ENCODE measurements around the gene CELSR1. TPM values are rescaled to one million over a fixed set of nuclear protein-coding genes. Genes with fewer than 3 reads are reported as not detected.

CELSR1 gene
- total and polyA plus RNA-seq, 2 of the 13 experiments (the other 11 are each of a cell fraction or from before 2014, with no cell fraction given) = 0.78 to 1.8 TPM

DNA sequence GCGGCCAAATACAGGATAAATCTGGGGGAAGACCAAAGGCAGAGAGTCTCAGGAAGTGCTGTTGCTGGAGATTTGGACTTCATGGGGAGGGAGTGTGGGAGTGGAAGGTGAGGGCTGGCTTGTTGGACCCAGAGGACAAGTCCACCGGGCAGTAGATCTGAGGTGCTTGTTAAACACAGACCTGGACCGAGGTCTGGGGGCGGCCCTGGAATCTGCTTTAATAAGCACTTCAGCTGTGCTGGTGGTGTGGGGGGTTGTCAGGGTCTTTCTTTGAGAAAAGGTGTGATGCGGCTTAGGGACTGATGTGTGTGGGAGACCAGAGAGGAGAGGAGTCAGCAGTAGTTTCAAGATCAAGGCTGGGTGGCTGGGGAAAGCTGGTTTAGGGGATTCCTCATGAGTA lies 197.5 kb downstream of the CELSR1 start (continued):
- no peak for TF ChIP-seq GTF2F1 (IDR thresholded peaks at IDR 0.05; ENCODE audit: low read length)
- TF ChIP-seq, protein P1, sequence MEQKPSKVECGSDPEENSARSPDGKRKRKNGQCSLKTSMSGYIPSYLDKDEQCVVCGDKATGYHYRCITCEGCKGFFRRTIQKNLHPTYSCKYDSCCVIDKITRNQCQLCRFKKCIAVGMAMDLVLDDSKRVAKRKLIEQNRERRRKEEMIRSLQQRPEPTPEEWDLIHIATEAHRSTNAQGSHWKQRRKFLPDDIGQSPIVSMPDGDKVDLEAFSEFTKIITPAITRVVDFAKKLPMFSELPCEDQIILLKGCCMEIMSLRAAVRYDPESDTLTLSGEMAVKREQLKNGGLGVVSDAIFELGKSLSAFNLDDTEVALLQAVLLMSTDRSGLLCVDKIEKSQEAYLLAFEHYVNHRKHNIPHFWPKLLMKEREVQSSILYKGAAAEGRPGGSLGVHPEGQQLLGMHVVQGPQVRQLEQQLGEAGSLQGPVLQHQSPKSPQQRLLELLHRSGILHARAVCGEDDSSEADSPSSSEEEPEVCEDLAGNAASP (CRISPR knock-in tag; IDR thresholded peaks at IDR 0.05; ENCODE audit: borderline replicate concordance) = no peak
- TF ChIP-seq FOXJ3 (CRISPR knock-in tag; IDR thresholded peaks at IDR 0.05; ENCODE audit: borderline replicate concordance) = no peak

DNA sequence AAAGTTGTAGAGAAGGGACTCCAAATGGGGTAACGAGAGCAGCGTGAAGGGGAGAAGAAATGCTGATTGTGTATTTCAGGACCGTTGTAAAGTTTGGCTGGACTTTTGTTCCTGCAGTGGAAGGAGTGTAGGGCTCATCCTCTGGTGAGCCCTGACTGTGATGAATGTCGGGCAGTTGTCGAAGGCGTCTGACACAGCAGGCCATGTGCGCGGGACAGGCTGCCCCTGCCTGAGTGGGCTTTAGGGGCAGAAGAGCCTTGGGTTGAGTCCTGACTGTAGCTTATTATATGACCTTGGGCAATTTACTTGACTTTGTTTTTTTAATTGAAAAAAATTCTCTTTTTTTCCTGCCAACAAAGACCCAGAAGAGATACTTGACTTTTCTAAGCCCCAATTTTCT lies 198.8 kb downstream of the CELSR1 start:
- Histone ChIP-seq H3K27ac (ENCODE audit: extremely low read length, insufficient read depth, low read length) (no peak overlapping the region), H3K27me3 (ENCODE audit: control insufficient read depth in 1 of 2, insufficient read depth in 2 of 2, low read length in 2 of 2) (no peaks in the 10 kb centered on the region; a peak in 1 of 5 replicates), H3K9ac (ENCODE audit: insufficient read depth, low read depth, low read length) (no peak overlapping the region), H2AFZ (ENCODE audit: low read length) (no peak overlapping the region), H3K4me1 (ENCODE audit: insufficient read depth, low read length) (peaks cover 40% of the 10 kb centered on the region), H4K20me1 (ENCODE audit: insufficient read depth, low read length) (peaks cover 5% of the 10 kb centered on the region; the same call in 1 of the 2 replicates), H3K9me3 (ENCODE audit: low read length) (no peaks in the 10 kb centered on the region), H3K4me3 (replicated peaks in 1 of 3; ENCODE audit: insufficient read depth in 1 of 3, low read depth in 2 of 3, low read length in 3 of 3) (no peak overlapping the region), H3K36me3 (replicated peaks in 1 of 2; ENCODE audit: control insufficient read depth in 1 of 2, insufficient read depth in 2 of 2, low read length in 2 of 2) (peaks cover 23 to 52% of the 10 kb centered on the region in 2 experiments), H3K4me2 (ENCODE audit: low read depth, low read length) (no peak overlapping the region), H3K79me2 (ENCODE audit: insufficient read depth, low read length) (peaks cover 36% of the 10 kb centered on the region)
- ATAC-seq (no peak), DNase-seq (ENCODE audit: low spot score) (no peak), FAIRE-seq (no peak)
- ChIA-PET CTCF (ENCODE audit: low intra/inter-chr PET ratio, low total read pairs) (no interaction called here), POLR2A (no interaction called here)
- in situ Hi-C loops (cut with HindIII; ENCODE audit: extremely low pct_ligation_motif_present, low pct_unique_long_range_greater_than_20kb) = no loop called here
- intact Hi-C loops (cut with micrococcal nuclease; ENCODE audit: unreplicated experiment) = no loop called here
- WGBS (ENCODE audit: low lambda C conversion rate) = 90% methylated on average over 8 of the region's 8 CpGs
- no peak for TF ChIP-seq ZNF781 (CRISPR knock-in tag; IDR thresholded peaks at IDR 0.05; ENCODE audit: borderline replicate concordance, not compliant biosample characterization)
- TF ChIP-seq, protein P2, sequence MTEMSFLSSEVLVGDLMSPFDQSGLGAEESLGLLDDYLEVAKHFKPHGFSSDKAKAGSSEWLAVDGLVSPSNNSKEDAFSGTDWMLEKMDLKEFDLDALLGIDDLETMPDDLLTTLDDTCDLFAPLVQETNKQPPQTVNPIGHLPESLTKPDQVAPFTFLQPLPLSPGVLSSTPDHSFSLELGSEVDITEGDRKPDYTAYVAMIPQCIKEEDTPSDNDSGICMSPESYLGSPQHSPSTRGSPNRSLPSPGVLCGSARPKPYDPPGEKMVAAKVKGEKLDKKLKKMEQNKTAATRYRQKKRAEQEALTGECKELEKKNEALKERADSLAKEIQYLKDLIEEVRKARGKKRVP (CRISPR knock-in tag; IDR thresholded peaks at IDR 0.05) = no peak
- TF ChIP-seq AKAP8 (CRISPR knock-in tag; IDR thresholded peaks at IDR 0.05) = no peak
- TF ChIP-seq MAFF (IDR thresholded peaks at IDR 0.05; ENCODE audit: low read depth, low read length) = 0 out of 2 replicates have a peak, but pooled peaks have one; percentile 11
- no peak for TF ChIP-seq IKZF1 (IDR thresholded peaks at IDR 0.05)
- TF ChIP-seq JUN (CRISPR knock-in tag; IDR thresholded peaks at IDR 0.05) = no peak
- no peak for TF ChIP-seq RARA (CRISPR knock-in tag; IDR thresholded peaks at IDR 0.05)
- BruUV-seq (replicated peaks) = TSS peak; percentile 29
